ENCODE data around the gene ARF3.
A peak's percentile ranks its signal among the peaks of the same experiment; 100 is the strongest.
"Not testable (repeated sequence)": the region's sequence is repeated elsewhere in the genome, so short reads cannot be mapped to it uniquely, and the experiment has no call there.

The ARF3 gene

GRCh38 chr12:48932878-48933277 lies 24.4 kb downstream of the ARF3 start:
- DNase-seq: no peak

GRCh38 chr12:48930475-48930874 lies 26.8 kb downstream of the ARF3 start:
- no peak for DNase-seq

- no peak for DNase-seq
These were observed 27.7 kb downstream of the ARF3 start for GRCh38 chr12:48929551-48929950.

GRCh38 chr12:48927261-48927660 lies 30.0 kb downstream of the ARF3 start:
- DNase-seq: no peak

- peak in 24 of 51 donors; percentile 4 to 38 (median 12) for DNase-seq
These were observed 31.8 kb downstream of the ARF3 start, which contains the start of gene FKBP11 for GRCh38 chr12:48925304-48926011. Gene FKBP11, minus strand, starts transcription at chr12:48925492. Its CDS starts 64 bp downstream, at chr12:48925428.

GRCh38 chr12:48924617-48925303 lies 32.5 kb downstream of the ARF3 start:
- peak in 20 of 51 donors; percentile 2 to 65 (median 26) for DNase-seq

- DNase-seq: no peak
These were observed 34.2 kb downstream of the ARF3 start for GRCh38 chr12:48923117-48923516.

GRCh38 chr12:48917857-48918537 lies 39.3 kb downstream of the ARF3 start:
- DNase-seq: no peak

GRCh38 chr12:48910196-48910595 lies 47.1 kb downstream of the ARF3 start:
- no peak for DNase-seq

GRCh38 chr12:48909698-48910097 lies 47.6 kb downstream of the ARF3 start:
- not testable (repeated sequence) for DNase-seq

GRCh38 chr12:48907245-48907644 lies 50.0 kb downstream of the ARF3 start:
- no peak for DNase-seq

GRCh38 chr12:48903982-48904411 lies 53.3 kb downstream of the ARF3 start:
- DNase-seq: peak in 39 of 51 donors; percentile 10 to 75 (median 48)

GRCh38 chr12:48903363-48903981 lies 53.8 kb downstream of the ARF3 start:
- DNase-seq: no peak

- no peak for DNase-seq
These were observed 56.0 kb downstream of the ARF3 start for GRCh38 chr12:48901278-48901677.

- no peak for DNase-seq
These were observed 57.6 kb downstream of the ARF3 start for GRCh38 chr12:48899651-48900050.

GRCh38 chr12:48894271-48894670 lies 63.0 kb downstream of the ARF3 start:
- DNase-seq: no peak

GRCh38 chr12:48890657-48891418 lies 66.4 kb downstream of the ARF3 start:
- DNase-seq: peak in 50 of 51 donors; percentile 12 to 90 (median 69)

GRCh38 chr12:48889679-48890078 lies 67.6 kb downstream of the ARF3 start:
- peak in 1 of 51 donors; percentile 11 for DNase-seq

All from hypothalamus (tissue), 51 donors.